GM10847 (cell line): Measurements from ENCODE around the gene ZAP70.

Experiments
- POLR2A ChIP-seq: IDR thresholded peaks from 2 replicates; pipeline ENCODE4 v1.6.1; 2011; ENCODE audit not compliant: insufficient read length; ENCODE audit errors: extremely low read depth

ZAP70 gene

DNA sequence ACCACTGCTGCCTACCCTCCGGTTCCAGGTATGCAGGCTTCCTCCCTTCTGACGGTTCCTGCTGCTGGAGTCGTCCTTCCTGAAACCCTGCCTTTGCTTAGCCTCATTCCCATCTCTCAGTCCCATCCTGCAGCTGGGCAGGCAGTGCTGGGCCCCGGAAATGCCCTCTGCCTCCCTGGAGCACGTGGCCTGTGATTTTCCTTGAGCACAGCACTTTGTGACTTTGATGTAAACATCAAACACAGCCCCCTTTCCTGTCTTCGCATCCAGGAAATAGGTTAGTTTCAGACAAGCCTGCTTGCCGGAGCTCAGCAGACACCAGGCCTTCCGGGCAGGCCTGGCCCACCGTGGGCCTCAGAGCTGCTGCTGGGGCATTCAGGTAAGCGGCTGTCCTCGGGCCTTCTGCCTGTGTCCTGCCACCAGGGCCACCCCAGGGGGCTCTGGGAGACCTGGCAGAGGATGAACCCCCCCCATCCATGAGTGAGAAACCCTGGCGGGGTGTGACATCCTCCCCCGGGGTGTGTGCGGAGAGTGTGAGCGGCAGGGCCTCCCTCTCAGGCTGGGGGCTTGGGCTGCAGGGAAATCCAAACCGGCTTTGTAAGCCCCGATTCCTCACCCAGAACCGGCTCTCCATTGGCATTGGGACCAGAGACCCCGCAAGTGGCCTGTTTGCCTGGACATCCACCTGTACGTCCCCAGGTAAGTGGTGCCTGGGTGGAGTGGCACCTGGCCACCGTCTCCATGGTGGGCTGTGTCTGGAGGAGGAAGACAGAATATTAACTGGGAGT is at the start of gene ZAP70:
Gene ZAP70 (plus strand): TSS at position 281 of the 788 bp plus-strand sequence. CDS start 10,461 bp downstream, outside the sequence.
- TF ChIP-seq POLR2A = no peak

DNA sequence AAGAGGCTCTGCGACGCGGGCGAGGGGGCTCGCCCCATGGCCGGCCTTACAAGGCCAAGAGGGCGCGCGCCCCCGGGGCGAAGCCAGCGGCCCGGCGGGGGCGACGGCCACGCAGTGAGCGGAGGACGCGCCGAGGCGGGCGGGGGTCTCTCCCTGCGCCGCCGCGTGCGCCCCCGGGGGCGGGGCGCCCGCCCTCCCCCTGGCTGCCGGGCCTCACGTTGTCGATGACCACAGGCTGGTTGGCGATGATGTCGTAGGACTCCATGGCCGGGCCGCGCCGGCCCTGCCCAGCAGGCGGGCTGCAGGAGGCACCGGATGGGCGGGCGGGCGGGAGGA is 49.8 kb upstream of the ZAP70 start:
- TF ChIP-seq POLR2A = no peak

DNA sequence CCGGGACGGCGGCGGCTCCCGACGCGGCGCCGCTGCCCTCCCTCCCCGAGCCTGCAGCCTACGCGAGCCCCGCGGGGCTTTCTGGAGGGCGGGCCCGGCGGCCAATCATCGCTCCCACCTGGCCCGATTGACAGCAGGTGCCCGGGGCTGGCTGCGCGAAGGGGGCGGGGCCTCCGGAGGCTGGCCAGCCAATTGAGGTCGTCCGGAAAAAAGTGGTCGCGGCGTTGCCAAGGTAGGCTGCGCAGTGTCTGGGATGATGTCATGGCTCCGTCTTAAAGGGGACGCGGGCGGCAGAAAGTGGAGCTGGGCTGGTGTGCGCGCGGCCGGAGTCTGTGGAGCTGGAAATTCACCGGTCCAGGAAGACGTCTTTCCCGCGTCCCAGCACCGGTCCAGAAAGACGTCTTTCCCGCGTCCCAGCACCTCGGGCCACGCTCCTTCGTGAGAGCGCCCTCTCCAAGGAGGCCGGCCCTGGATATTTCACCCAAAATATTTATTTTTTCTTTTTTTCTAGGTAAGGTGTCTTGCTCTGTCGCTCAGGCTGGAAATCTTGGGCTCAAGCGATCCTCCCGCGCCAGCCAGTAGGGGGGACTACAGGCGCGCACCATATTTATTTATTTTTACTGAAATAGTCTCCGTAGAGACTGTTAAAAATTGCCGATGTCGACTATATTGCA is 49.3 kb upstream of the ZAP70 start, which contains the start of gene ACTR1B:
Gene ACTR1B (minus strand): TSS at position 83 of the 674 bp plus-strand sequence. CDS start 154 bp downstream, outside the sequence.
- no peak for TF ChIP-seq POLR2A

DNA sequence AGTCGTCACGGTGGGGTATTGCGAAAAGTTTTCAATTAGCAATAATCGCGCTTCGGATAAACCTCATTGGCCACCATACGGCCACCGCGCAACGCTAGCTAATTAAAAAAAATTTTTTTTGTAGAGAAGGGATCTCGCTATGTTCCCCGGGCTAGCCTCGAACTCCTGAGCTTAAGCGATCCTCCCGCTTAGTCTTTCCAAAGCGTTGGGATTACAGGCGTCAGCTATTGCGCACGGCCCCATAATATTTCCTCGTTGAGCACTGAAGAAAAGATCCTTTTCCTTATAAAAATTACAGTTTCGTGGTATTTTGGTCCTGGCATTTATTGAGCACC is 48.8 kb upstream of the ZAP70 start:
- no peak for TF ChIP-seq POLR2A

DNA sequence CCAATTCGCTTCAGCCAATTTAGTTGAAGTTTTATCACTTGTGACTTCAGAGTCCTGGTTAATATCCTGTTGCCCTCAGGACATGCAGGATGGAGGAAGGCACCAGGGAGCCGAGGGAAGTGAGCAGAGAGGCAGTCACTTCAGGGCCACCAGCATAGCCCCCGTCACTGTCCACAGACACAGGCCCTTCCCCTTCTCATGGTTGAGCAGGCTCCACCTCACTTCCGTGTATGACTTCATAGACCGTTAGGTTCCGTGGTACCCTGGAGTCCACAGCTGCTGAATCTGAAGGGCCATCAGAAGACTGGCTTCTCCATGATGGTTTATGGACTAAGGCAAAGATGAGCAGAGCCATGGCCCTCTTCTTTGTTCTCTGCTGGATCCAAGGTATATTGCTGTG is 43.9 kb upstream of the ZAP70 start, which contains the start of gene C2orf92:
Gene C2orf92 (plus strand): TSS at position 266 of the 400 bp plus-strand sequence. CDS start 76 bp downstream, at position 342.
- no peak for TF ChIP-seq POLR2A

DNA sequence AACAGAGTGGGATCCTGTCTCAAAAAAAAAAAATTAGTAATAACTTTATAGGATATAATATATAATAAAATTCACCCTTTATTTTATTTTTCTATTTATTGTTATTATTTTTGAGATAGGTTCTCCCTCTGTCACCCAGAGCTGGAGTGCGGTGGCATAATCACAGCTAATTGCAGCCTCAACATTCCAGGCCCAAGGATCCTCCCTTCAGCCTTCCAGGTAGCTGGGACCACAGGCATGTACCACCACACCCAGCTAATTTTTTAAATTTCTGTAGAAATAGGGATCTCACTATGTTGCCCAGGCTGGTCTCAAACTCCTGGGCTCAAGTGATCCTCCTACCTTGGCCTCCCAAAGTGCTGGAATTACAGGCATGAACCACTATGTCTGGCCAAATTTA is 42.9 kb upstream of the ZAP70 start:
- no peak for TF ChIP-seq POLR2A

DNA sequence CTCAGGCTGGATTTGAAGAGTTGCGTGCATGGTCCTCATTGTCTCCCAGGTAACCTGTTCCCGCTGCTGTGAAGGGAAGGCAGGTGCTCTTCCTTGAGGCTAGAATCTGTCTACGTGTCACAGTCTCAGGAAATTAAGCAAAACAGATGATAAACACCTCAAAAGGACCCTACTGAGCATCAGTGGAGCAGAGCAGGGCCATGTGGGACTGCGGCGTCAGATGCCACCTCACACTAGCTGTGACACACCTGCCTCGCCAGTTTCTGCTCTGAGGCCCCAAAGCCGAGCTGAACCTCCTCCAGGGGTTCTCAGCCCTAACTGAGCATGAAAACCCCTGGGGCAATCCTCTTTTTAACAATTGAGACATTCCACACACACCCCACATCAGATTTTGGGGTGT is 41.9 kb upstream of the ZAP70 start:
- TF ChIP-seq POLR2A = no peak

DNA sequence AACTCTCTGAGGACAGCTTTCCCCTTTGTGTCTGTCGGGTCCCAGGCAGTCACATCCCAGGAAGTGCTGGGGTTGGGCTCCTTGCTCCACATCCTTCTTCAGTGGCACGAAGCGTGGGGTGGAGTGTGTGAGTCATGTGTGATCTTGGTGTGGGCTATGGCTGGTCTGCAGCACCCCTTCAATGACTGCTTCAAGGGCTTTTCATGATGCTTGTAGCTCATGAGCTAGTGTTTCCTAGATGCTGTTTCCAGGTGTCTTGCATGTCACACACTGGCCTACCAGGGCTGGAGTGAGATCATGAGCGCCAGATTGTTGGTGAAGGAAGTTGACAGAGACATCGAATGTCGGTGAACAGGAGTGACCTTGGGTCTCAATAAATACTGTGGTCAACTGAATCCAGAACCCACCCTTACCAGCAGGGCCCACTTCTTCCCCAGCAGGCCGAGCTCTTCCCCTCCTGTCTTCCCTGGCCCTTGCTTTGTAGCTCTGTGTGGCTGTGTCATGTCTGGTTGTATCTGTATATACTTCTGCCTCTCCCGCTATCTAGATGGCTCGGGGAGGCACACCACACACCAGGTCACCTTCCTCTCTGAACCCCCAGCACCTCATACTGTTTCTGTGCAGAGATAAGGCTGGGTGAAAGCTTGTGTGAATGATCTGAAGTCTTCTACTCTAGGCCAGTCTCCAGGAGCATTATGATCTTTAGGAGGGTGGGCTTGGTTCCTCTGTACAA is 40.0 kb upstream of the ZAP70 start:
- TF ChIP-seq POLR2A = no peak

DNA sequence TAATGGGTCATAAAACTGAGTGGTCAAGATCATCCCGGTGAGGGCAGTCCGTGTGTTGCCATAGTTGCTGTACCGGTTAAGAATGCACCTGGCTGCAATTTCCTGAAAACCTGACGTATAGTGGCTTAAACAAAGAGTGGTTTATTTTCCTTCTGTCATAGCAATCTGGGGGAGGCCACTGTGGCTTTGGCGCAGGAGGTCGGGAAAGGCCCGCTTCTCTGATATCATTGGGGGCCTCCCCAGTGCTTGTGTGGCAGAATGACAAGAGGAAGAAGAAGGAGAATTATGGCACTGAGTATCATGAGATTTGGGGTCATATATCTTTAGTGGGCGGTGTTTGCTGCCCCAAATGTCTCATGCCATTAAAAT is 39.5 kb upstream of the ZAP70 start:
- no peak for TF ChIP-seq POLR2A

DNA sequence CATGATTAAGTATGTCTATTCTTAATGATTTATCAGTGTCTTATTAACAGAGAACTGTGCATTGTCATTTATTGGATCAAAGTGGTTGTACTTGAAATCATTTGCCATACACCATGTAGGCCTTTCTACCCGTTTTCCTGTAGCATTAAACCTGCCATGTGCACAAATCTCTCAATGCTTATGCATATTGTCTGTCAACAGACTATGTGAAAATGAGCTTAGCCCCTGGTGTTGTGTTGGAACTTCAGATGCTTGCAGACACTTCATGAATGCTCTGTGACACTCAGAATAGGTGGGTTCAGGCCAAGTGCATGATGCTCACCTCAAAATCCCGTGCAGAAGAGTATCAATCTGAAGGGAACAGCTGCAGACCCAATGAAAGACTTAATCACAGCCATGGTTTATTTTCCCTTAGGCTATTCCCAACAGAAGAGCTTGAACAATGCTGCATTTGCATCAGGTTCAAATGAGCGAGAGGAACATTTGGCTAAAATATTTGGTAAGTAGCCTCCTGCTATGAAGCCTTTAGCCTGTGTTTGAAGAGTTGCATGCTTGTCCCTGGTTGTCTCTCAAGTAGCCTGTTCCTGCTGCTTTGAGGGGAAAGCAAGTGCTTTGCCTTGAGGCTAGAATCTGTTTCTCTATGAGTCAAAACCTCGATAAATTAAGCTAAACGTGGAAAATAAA is 37.8 kb upstream of the ZAP70 start:
- TF ChIP-seq POLR2A = no peak

DNA sequence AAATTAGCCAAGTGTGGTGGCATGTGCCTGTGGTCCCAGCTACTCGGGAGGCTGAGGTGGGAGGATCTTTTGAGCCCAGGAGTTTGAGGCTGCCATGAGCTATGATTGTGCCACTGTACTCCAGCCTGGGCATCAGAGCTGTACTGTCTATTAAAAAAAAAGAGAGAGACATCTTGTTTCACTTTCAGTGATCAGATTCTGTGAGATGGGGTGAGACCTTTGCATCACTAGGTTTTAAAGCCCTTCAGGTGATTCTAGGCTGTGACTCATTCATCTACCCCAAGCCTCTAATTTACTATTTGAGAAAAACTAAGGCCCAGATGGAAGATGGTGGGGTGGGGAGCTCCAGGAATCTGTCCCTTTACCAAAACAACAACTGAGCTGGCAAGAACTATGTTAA is 36.8 kb upstream of the ZAP70 start:
- no peak for TF ChIP-seq POLR2A

DNA sequence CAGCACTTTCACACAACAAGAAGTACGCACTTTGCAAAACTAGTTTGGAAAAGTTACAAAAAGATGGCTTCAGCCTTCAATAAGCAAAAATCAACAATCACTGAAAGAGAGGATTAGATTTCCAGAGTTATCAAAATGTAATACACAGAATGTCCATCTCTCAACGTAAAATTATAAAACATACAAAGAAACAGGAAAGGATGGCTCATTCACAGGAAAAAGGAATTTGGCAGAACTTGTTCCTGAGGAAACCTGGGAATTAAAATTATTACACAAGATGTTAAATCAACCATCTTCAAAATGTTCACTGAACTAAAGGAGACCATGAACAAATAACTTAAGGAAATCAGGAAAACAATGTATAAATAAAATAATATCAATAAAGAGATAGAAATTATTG is 35.9 kb upstream of the ZAP70 start:
- no peak for TF ChIP-seq POLR2A

DNA sequence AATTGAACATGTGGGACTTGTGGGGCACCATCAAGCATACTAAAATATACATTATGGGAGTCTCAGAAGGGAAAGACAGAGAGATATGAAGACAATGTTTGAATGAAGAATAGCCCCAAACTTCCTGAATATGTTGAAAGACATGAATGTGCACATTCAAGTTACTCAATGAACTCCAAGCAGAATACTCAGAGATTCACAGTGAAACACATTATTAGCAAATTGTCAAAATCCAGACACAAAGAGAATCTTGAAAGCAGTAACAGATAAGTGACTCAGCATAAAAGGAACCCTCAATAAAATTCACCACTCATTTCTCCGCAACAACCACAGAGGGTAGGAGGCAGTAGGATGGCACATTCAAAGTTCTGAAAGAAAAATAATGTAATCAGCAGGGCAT is 35.1 kb upstream of the ZAP70 start:
- TF ChIP-seq POLR2A = no peak

DNA sequence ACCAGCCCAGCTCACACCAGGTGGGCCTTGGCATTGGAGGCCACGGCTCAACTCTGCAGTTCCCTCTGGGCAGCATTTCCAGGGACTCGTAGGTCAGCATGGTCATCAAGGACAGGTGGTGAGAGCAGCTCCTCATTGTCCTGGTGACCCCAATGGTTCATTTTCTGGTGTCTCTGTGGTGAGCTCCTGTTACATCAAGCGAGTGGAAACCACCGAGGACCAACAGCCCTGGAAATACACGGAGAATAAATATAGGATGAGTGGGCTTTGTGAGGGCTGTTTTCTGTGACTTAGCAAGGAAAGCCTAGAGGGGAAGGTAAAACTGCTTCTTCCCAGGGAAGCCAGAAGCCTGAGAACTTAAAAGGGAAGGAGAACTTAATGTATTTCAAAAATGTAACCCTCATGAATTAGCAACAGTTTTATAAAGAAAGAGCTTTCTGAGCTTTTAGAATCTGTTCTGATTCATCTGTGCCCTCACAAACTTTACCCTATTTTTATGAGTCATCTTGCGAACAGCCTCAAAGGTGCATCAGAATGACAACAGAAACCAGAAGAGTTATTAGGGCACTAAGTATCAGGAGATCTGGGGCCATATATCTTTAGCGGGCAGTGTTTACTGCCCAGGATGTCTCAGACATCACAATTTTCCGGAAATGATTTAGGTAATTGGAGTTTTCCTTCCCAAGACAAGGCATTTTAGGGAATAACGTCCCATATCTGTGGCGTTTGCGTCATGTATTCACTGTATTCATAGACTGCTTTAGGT is 25.1 kb upstream of the ZAP70 start:
- no peak for TF ChIP-seq POLR2A

DNA sequence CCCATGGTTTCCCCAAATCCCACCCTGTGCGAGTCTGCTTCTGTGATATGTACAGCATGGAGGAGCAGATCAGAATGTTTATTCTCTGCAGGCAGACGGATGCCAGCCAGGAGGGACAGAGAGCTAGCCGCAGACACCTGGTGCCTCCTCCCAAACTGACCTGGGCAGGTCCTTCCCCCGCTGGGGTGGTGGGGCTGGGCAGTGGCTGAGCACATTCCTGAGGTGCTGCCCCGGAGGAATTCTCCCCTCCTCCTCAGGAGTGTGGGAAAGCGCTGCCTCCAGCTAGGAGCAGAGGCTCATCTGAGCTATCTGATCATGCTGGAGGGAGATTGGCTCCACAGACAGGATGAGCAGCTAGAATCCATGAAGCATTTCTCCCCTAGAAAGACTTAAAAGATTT is 22.2 kb upstream of the ZAP70 start:
- TF ChIP-seq POLR2A = no peak
